ENCODE data around the gene GPD2. TPM values are rescaled to one million over a fixed set of nuclear protein-coding genes. Genes with fewer than 3 reads are reported as not detected.

GPD2 gene
- total and polyA plus RNA-seq, 2 donors (not counting 1 experiment from before 2014, with no cell fraction given), result 5.1 to 26.8 TPM

DNA sequence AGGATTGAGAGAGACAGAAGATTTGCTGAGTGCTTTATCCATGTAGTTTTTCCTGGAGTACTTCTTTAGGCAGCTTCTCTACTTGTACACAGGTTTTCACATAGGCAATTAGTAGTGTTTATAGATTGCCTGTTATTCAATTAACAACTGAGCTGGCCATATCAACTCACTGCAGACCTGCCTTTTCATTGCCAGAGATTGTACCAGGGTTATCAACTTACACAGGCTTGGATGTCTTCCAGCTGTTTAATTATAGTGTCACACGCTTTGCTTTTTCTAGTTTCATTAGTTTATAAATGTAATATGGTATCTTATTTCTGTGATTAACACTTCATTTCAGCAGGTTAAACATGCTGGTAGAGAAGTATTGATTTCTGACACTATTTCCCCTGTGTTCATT is 125.9 kb downstream of the GPD2 start:
- no peak overlapping the region for H3K9ac ChIP-seq (ENCODE audit: low read length)
- intact Hi-C loops (cut with micrococcal nuclease), result no loop called here
- no peaks in the 10 kb centered on the region for H3K4me1 Mint-ChIP-seq

DNA sequence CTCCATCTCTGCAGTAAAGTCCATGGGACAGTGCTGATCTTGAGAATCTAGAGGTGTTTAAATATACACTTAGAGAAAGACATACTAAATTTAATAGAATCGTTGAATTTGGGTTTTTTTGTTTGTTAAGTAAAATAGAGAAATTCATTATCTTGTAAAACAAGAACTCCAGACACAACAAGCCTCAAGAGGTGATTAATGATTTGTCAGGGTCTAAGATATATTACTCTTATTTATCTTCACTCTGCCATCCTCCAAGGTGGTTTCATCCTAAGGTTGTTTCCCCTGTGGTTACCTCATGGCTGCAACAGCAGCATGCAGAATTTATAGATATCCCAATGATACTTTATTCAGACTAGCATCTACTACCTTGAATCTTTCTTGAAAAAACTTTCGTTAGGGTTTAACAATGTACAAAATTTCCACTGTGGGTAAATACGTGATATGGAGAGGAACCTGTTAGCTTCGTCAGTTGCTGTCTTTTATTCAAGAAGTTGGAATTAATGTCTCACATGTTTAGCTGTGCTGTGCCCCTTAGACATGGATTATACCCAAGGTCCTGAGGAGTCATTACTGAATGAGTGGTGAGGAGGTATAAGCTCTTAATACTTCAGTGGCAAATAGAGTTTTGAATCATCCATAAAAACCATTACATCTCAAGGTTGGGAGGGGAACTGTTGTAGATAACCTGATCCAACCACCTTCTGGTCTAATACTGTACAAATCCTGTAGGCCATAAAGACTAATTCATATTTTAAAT is 128.0 kb downstream of the GPD2 start:
- ChIA-PET POLR2A (no interaction called here), CTCF (no interaction called here)
- H3K27me3 ChIP-seq (replicated peaks in 1 of 4; ENCODE audit: control extremely low read depth in 1 of 4, control insufficient read depth in 3 of 4, insufficient read depth in 4 of 4, low read length in 3 of 4), result no peaks in the 10 kb centered on the region
- no peaks in the 10 kb centered on the region for H3K79me2 ChIP-seq (ENCODE audit: control insufficient read depth, insufficient read depth, low read length)
- H3K4me3 ChIP-seq (ENCODE audit: control extremely low read depth in 1 of 5, extremely low read depth in 1 of 5, insufficient read depth in 1 of 5, low read depth in 2 of 5, low read length in 4 of 5), result no peak overlapping the region
- ATAC-seq (ENCODE audit: low read depth), result no peak
- H3K4me1 ChIP-seq (ENCODE audit: control insufficient read depth in 2 of 2, insufficient read depth in 2 of 2, low read length in 2 of 2), result no peaks in the 10 kb centered on the region
- no peaks in the 10 kb centered on the region for H3K9me3 ChIP-seq (ENCODE audit: control extremely low read depth in 1 of 3, control insufficient read depth in 2 of 3, insufficient read depth in 1 of 3, low read length in 2 of 3)
- Mint-ChIP-seq H3K4me1 (no peaks in the 10 kb centered on the region), H3K27ac (no peak overlapping the region), H3K27me3 (no peaks in the 10 kb centered on the region), H3K4me3 (no peak overlapping the region), H3K9me3 (ENCODE audit: insufficient read depth) (no peaks in the 10 kb centered on the region)
- 93% methylated on average over 3 of the region's 4 CpGs for WGBS (ENCODE audit: insufficient coverage)
- no peak overlapping the region for H3K9ac ChIP-seq (ENCODE audit: low read length)
- H4K20me1 ChIP-seq (ENCODE audit: control insufficient read depth, insufficient read depth, low read length, poor library complexity, severe bottlenecking), result no peaks in the 10 kb centered on the region
- H2AFZ ChIP-seq (ENCODE audit: insufficient read depth, low read depth, low read length, poor library complexity, severe bottlenecking), result no peak overlapping the region
- no peak for DNase-seq
- H3K36me3 ChIP-seq (replicated peaks in 1 of 2; ENCODE audit: control extremely low read depth in 1 of 2, control insufficient read depth in 1 of 2, extremely low read depth in 1 of 2, insufficient read depth in 2 of 2, low read length in 1 of 2), result peaks cover under 1 to 2% of the 10 kb centered on the region in 2 experiments
- no peak for TF ChIP-seq EZH2 (IDR thresholded peaks at IDR 0.05; ENCODE audit: borderline replicate concordance, insufficient read depth, low read depth, low read length, poor library complexity, severe bottlenecking)
- TF ChIP-seq, protein P1, sequence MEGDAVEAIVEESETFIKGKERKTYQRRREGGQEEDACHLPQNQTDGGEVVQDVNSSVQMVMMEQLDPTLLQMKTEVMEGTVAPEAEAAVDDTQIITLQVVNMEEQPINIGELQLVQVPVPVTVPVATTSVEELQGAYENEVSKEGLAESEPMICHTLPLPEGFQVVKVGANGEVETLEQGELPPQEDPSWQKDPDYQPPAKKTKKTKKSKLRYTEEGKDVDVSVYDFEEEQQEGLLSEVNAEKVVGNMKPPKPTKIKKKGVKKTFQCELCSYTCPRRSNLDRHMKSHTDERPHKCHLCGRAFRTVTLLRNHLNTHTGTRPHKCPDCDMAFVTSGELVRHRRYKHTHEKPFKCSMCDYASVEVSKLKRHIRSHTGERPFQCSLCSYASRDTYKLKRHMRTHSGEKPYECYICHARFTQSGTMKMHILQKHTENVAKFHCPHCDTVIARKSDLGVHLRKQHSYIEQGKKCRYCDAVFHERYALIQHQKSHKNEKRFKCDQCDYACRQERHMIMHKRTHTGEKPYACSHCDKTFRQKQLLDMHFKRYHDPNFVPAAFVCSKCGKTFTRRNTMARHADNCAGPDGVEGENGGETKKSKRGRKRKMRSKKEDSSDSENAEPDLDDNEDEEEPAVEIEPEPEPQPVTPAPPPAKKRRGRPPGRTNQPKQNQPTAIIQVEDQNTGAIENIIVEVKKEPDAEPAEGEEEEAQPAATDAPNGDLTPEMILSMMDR (IDR thresholded peaks at IDR 0.05), result no peak
- H3K27ac ChIP-seq (ENCODE audit: low read length in 2 of 2), result no peak overlapping the region
- no peak overlapping the region for H3K4me2 ChIP-seq (replicated peaks; ENCODE audit: low read depth, low read length, poor library complexity, severe bottlenecking)
- intact Hi-C loops (cut with micrococcal nuclease), result no loop called here

More for the DNA sequence above, 125.9 kb downstream of the GPD2 start:
- Mint-ChIP-seq H3K4me3 (no peak overlapping the region), H3K9me3 (ENCODE audit: insufficient read depth) (no peaks in the 10 kb centered on the region), H3K27me3 (no peaks in the 10 kb centered on the region), H3K27ac (no peak overlapping the region)
- DNase-seq, result no peak
- peaks cover 10 to 11% of the 10 kb centered on the region in 2 experiments for H3K36me3 ChIP-seq (replicated peaks in 1 of 2; ENCODE audit: control extremely low read depth in 1 of 2, control insufficient read depth in 1 of 2, extremely low read depth in 1 of 2, insufficient read depth in 2 of 2, low read length in 1 of 2)
- H3K9me3 ChIP-seq (ENCODE audit: control extremely low read depth in 1 of 3, control insufficient read depth in 2 of 3, insufficient read depth in 1 of 3, low read length in 2 of 3), result no peaks in the 10 kb centered on the region
- H3K4me2 ChIP-seq (replicated peaks; ENCODE audit: low read depth, low read length, poor library complexity, severe bottlenecking), result no peak overlapping the region
- H3K4me1 ChIP-seq (ENCODE audit: control insufficient read depth in 2 of 2, insufficient read depth in 2 of 2, low read length in 2 of 2), result no peaks in the 10 kb centered on the region
- WGBS (ENCODE audit: insufficient coverage), result no CpG with 5 or more reads among the region's 1 CpG
- H4K20me1 ChIP-seq (ENCODE audit: control insufficient read depth, insufficient read depth, low read length, poor library complexity, severe bottlenecking), result no peaks in the 10 kb centered on the region
- H3K27ac ChIP-seq (ENCODE audit: low read length in 2 of 2), result no peak overlapping the region
- ATAC-seq (ENCODE audit: low read depth), result no peak
- H3K27me3 ChIP-seq (replicated peaks in 1 of 4; ENCODE audit: control extremely low read depth in 1 of 4, control insufficient read depth in 3 of 4, insufficient read depth in 4 of 4, low read length in 3 of 4), result no peaks in the 10 kb centered on the region
- no peak overlapping the region for H3K4me3 ChIP-seq (ENCODE audit: control extremely low read depth in 1 of 5, extremely low read depth in 1 of 5, insufficient read depth in 1 of 5, low read depth in 2 of 5, low read length in 4 of 5)
- ChIA-PET CTCF (no interaction called here), POLR2A (no interaction called here)
- TF ChIP-seq, protein P1 (IDR thresholded peaks at IDR 0.05), result no peak
- no peak for TF ChIP-seq EZH2 (IDR thresholded peaks at IDR 0.05; ENCODE audit: borderline replicate concordance, insufficient read depth, low read depth, low read length, poor library complexity, severe bottlenecking)
- H3K79me2 ChIP-seq (ENCODE audit: control insufficient read depth, insufficient read depth, low read length), result no peaks in the 10 kb centered on the region
- H2AFZ ChIP-seq (ENCODE audit: insufficient read depth, low read depth, low read length, poor library complexity, severe bottlenecking), result no peak overlapping the region
